Neuronal stem cell (in vitro differentiated cells): ENCODE measurements around the gene SPRN.

ENCODE experiments used
- DNase-seq: peaks from one replicate; pipeline ENCODE4 v3.0.0-alpha.2; 2013; ENCODE audit warnings: low spot score
- H2AFZ ChIP-seq: one replicate; pipeline ENCODE4 v1.6.1; 2013; ENCODE audit warnings: mild to moderate bottlenecking, low read length, inconsistent platforms
- H2AK5ac ChIP-seq: 2 replicates; pipeline ENCODE4 v1.6.1; 2013; ENCODE audit warnings: low read depth, mild to moderate bottlenecking, inconsistent platforms, low read length, moderate library complexity, mixed read lengths
- H2BK120ac ChIP-seq: 2 replicates; pipeline ENCODE4 v1.6.1; 2013; ENCODE audit warnings: low read depth, mild to moderate bottlenecking, inconsistent platforms, low read length, moderate library complexity, mixed read lengths
- H2BK12ac ChIP-seq: one replicate; pipeline ENCODE4 v1.6.1; 2013; ENCODE audit warnings: low read length, inconsistent platforms
- H2BK15ac ChIP-seq: 2 replicates; pipeline ENCODE4 v1.6.1; 2013; ENCODE audit warnings: mild to moderate bottlenecking, low read length, inconsistent platforms, mixed read lengths
- H2BK5ac ChIP-seq: one replicate; pipeline ENCODE4 v1.6.1; 2013; ENCODE audit warnings: inconsistent platforms, mild to moderate bottlenecking, low read length, moderate library complexity
- H3K14ac ChIP-seq: one replicate; pipeline ENCODE4 v1.6.1; 2013; ENCODE audit warnings: low read length, inconsistent platforms
- H3K18ac ChIP-seq: 2 replicates; pipeline ENCODE4 v1.6.1; 2013; ENCODE audit warnings: low read length, inconsistent platforms
- H3K23ac ChIP-seq: 2 replicates; pipeline ENCODE4 v1.6.1; 2013; ENCODE audit warnings: low read depth, mild to moderate bottlenecking, mixed read lengths, low read length, inconsistent platforms; ENCODE audit not compliant: poor library complexity
- H3K27ac ChIP-seq: replicated peaks from 3 replicates; pipeline ENCODE4 v1.5.1; 2013; ENCODE audit warnings: low read length, inconsistent platforms
- H3K27me3 ChIP-seq, 3 experiments: 2 replicates each; pipeline ENCODE4 v1.6.1; 2013; ENCODE audit warnings: low read length in 3 of 3, mild to moderate bottlenecking in 2 of 3, inconsistent platforms in 1 of 3, low read depth in 1 of 3, mixed read lengths in 1 of 3, moderate library complexity in 1 of 3; ENCODE audit not compliant: control insufficient read depth in 3 of 3, insufficient read depth in 3 of 3
- H3K36me3 ChIP-seq, 2 donors: replicated peaks in 1 of 2; 2 replicates each; pipeline ENCODE4 v1.6.1; 2013; ENCODE audit warnings: low read length in 2 of 2; ENCODE audit not compliant: control insufficient read depth in 2 of 2, insufficient read depth in 2 of 2
- H3K4ac ChIP-seq: 2 replicates; pipeline ENCODE4 v1.6.1; 2013; ENCODE audit warnings: inconsistent platforms, mild to moderate bottlenecking, low read length, moderate library complexity
- H3K4me1 ChIP-seq, 2 donors: 1 replicate in 1 of 2; 2 replicates in 1 of 2; pipeline ENCODE4 v1.6.1; 2013; ENCODE audit warnings: low read length in 2 of 2, low read depth in 1 of 2; ENCODE audit not compliant: control insufficient read depth in 2 of 2, insufficient read depth in 1 of 2
- H3K4me2 ChIP-seq: one replicate; pipeline ENCODE4 v1.6.1; 2013; ENCODE audit warnings: mild to moderate bottlenecking, low read length, inconsistent platforms; ENCODE audit not compliant: insufficient read depth, poor library complexity, severe bottlenecking
- H3K4me3 ChIP-seq, 2 donors: 2 replicates each; pipeline ENCODE4 v1.5.1; 2013; ENCODE audit warnings: low read length in 2 of 2, mild to moderate bottlenecking in 2 of 2, inconsistent platforms in 1 of 2, moderate library complexity in 1 of 2
- H3K79me1 ChIP-seq: one replicate; pipeline ENCODE4 v1.6.1; 2013; ENCODE audit warnings: low read depth, mild to moderate bottlenecking, inconsistent platforms, low read length, moderate library complexity
- H3K9ac ChIP-seq: one replicate; pipeline ENCODE4 v1.6.1; 2013; ENCODE audit warnings: mild to moderate bottlenecking, low read depth, low read length, inconsistent platforms; ENCODE audit not compliant: poor library complexity
- H3K9me3 ChIP-seq, 2 donors: replicated peaks in 1 of 2; 2 replicates each; pipeline versions ENCODE3 to v1.6.1; 2013; ENCODE audit warnings: low read length in 2 of 2, mild to moderate bottlenecking in 2 of 2, inconsistent platforms in 1 of 2, low read depth in 1 of 2, mixed read lengths in 1 of 2, moderate library complexity in 1 of 2; ENCODE audit not compliant: control insufficient read depth in 2 of 2, insufficient read depth in 1 of 2
- H4K8ac ChIP-seq: one replicate; pipeline ENCODE4 v1.6.1; 2013; ENCODE audit warnings: low read depth, mild to moderate bottlenecking, inconsistent platforms, low read length, moderate library complexity
- H4K91ac ChIP-seq: one replicate; pipeline ENCODE4 v1.6.1; 2013; ENCODE audit warnings: low read length, low read depth, mild to moderate bottlenecking, inconsistent platforms; ENCODE audit not compliant: poor library complexity
- WGBS, 2 donors: extraction: QIAGEN DNeasy Blood & Tissue Kit; methylation state at CpG; one replicate each; pipeline ENCODE4 v1.1.7; 2013; ENCODE audit warnings: missing lambda C conversion rate in 2 of 2, mixed read lengths in 1 of 2; ENCODE audit not compliant: insufficient read length in 2 of 2, insufficient replicate concordance in 1 of 2; ENCODE audit errors: extremely low coverage in 2 of 2; 5-methylcytosine and 5-hydroxymethylcytosine counted together

SPRN gene

DNA sequence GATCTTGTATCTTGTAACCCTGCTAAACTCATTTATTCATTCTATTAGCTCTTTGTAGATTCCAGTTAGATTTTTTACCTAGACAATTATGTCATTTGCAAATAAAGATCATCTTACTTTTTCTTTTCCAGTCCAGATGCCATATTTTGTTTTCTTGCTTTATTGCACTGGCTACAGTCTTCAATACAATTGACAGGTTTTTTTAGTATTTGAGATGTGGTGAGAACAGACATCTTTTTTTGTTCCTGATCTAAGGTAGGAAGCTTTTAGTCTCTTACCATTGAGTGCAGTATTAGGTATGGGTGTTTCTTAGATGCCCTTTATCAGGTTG, 12.1 kb downstream of the SPRN start:
- Histone ChIP-seq H3K4me3 (no peak overlapping the region), H3K4me1 (no peaks in the 10 kb centered on the region), H4K8ac (no peak overlapping the region)

DNA sequence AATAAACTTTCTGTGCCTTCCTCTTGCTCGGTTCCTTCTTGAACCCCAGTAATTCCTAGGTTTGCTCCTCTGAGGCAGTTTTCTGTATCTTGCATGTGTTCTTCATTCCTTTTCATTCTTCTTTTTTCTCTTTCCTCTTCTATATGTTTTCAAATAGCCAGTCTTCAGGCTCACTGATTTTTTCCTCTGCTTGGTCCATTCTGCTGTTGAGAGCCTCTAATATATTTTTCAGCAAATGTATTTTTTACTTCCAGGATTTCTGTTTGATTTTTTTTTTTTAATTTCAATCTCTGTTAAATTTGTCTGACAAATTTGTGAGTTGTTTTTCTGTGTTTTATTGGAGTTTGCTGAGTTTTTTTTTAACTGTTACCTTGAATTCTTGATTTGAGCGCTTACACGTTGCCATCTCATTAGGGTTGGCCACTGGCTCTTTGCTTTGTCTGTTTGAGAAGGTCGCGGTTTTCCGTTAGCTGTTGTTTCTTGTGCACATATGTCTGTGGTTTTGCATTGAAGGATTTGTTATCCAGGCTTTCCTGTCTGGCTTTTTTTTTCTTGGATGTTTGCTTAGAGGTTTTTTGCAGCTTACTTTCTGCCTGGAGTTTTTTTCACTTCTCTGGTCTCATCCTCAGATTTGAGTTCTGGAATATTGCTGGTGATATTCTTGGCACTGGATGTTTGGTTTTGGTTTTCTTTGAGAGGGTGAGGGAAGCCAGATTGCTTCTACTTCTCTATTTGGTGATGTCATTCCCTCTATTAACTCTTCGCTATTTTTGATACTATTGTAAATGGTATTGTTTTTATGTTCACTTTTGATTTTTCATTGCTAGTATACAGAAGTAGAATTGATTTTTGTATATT, 12.7 kb downstream of the SPRN start:
- Histone ChIP-seq H3K4me2 (no peak overlapping the region), H3K18ac (no peak overlapping the region), H3K23ac (no peak overlapping the region), H3K27ac (no peak overlapping the region), H3K4me3 (no peak overlapping the region), H3K27me3 (no peaks in the 10 kb centered on the region), H3K36me3 (peaks cover 18 to 82% of the 10 kb centered on the region in 2 donors), H4K91ac (no peak overlapping the region), H2AK5ac (no peak overlapping the region), H3K9ac (no peak overlapping the region), H2AFZ (no peak overlapping the region), H3K4ac (no peak overlapping the region), H3K14ac (no peak overlapping the region), H2BK15ac (no peak overlapping the region), H2BK12ac (no peak overlapping the region), H3K4me1 (no peaks in the 10 kb centered on the region), H2BK5ac (no peak overlapping the region), H2BK120ac (no peak overlapping the region), H4K8ac (no peak overlapping the region), H3K79me1 (no peaks in the 10 kb centered on the region), H3K9me3 (peaks cover 12 to 66% of the 10 kb centered on the region in 2 donors)
- DNase-seq, result no peak
- no CpG with 5 or more reads among the region's 7 CpGs for WGBS, 2 donors

More for the DNA sequence above, 12.1 kb downstream of the SPRN start:
- no peak overlapping the region for H2BK15ac ChIP-seq
- no peak overlapping the region for H2AK5ac ChIP-seq
- no peak overlapping the region for H3K14ac ChIP-seq
- peaks cover 18 to 76% of the 10 kb centered on the region in 2 donors for H3K36me3 ChIP-seq
- H3K18ac ChIP-seq, result no peak overlapping the region
- no peak for DNase-seq
- no peaks in the 10 kb centered on the region for H3K79me1 ChIP-seq
- H2BK5ac ChIP-seq, result no peak overlapping the region
- H3K9me3 ChIP-seq, result peaks cover 12 to 63% of the 10 kb centered on the region in 2 donors
- H2BK12ac ChIP-seq, result no peak overlapping the region
- no peak overlapping the region for H2AFZ ChIP-seq
- H4K91ac ChIP-seq, result no peak overlapping the region
- H3K27me3 ChIP-seq, result no peaks in the 10 kb centered on the region
- H3K27ac ChIP-seq, result no peak overlapping the region
- no peak overlapping the region for H3K4me2 ChIP-seq
- H3K9ac ChIP-seq, result no peak overlapping the region
- no peak overlapping the region for H2BK120ac ChIP-seq
- no peak overlapping the region for H3K4ac ChIP-seq
- H3K23ac ChIP-seq, result no peak overlapping the region

DNA sequence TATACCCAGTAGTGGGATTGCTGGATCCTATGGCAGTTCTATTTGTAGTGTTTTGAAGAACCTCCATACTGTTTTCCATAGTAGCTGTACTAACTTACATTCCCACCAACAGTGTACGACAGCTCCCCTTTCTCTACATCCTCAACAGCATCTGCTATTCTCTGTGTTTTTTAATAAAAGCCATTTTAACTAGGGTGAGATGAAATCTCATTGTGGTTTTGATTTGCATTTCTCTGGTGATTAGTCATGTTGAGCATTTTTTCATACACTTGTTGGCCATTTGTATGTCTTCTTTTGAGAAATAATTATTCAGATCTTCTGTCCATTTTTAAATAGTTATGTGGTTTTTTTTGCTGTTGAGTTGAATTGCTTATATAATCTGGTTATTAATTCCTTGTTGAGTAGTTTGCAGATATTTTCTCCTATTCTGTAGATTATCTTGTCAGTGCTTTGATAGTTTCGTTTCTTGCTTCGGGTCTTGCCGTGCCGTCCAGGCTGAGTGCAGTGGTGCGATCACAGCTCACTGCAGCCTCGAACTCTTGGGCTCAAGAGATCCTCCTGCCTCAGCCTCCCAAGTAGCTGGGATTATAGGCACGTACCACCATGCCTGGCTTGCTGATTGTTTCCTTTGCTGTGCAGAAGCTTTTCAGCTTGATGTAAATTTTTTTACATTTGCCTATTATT, 18.4 kb downstream of the SPRN start:
- Histone ChIP-seq H2BK5ac (no peak overlapping the region), H4K8ac (no peak overlapping the region), H3K9me3 (peaks cover 2 to 36% of the 10 kb centered on the region in 2 donors), H2BK12ac (no peak overlapping the region), H2BK120ac (no peak overlapping the region), H3K79me1 (peaks cover 10% of the 10 kb centered on the region), H2BK15ac (no peak overlapping the region), H3K36me3 (peaks cover 26 to 97% of the 10 kb centered on the region in 2 donors), H4K91ac (no peak overlapping the region), H2AK5ac (no peak overlapping the region), H3K4ac (no peak overlapping the region), H3K4me3 (no peak overlapping the region), H3K4me1 (no peaks in the 10 kb centered on the region), H3K4me2 (no peak overlapping the region), H2AFZ (no peak overlapping the region), H3K23ac (no peak overlapping the region), H3K27me3 (peaks cover 0 to 2% (median 0%) of the 10 kb centered on the region in 3 experiments), H3K18ac (no peak overlapping the region), H3K14ac (no peak overlapping the region), H3K27ac (no peak overlapping the region), H3K9ac (no peak overlapping the region)
- no CpG with 5 or more reads among the region's 8 CpGs for WGBS, 2 donors
- no peak for DNase-seq

DNA sequence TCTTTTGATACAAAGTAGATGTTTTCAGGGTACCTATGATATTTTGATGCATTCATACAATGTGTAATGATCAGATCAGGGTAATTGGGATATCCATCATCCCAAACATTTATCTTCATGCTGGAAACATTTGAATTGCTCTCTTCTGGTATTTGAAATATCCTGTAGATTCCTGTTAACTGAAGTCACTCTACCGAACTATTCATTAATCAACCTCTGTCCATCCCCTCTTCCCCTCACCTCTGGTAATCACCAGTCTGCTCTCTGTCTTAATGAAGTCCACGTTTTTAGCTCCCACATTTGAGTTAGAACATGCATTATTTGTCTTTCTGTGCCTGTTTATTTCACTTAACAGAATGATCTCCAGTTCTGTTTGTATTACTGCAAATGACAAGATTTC, 19.2 kb downstream of the SPRN start:
- H3K4me2 ChIP-seq, result no peak overlapping the region
- H4K8ac ChIP-seq, result no peak overlapping the region
- H2AFZ ChIP-seq, result no peak overlapping the region
- H4K91ac ChIP-seq, result no peak overlapping the region
- no CpG with 5 or more reads among the region's 2 CpGs for WGBS, 2 donors
- no peak overlapping the region for H3K14ac ChIP-seq
- no peak overlapping the region for H2BK15ac ChIP-seq
- no peak overlapping the region for H3K4me3 ChIP-seq
- peaks cover 10% of the 10 kb centered on the region for H3K79me1 ChIP-seq
- H3K23ac ChIP-seq, result no peak overlapping the region
- no peaks in the 10 kb centered on the region for H3K4me1 ChIP-seq
- peaks cover 2 to 29% of the 10 kb centered on the region in 2 donors for H3K9me3 ChIP-seq
- H3K27ac ChIP-seq, result no peak overlapping the region
- no peak overlapping the region for H2BK5ac ChIP-seq
- no peak for DNase-seq
- peaks cover 28 to 97% of the 10 kb centered on the region in 2 donors for H3K36me3 ChIP-seq
- H3K18ac ChIP-seq, result no peak overlapping the region
- no peak overlapping the region for H3K4ac ChIP-seq
- H2BK120ac ChIP-seq, result no peak overlapping the region
- no peak overlapping the region for H3K9ac ChIP-seq
- H3K27me3 ChIP-seq, result peaks cover 0 to 2% (median 0%) of the 10 kb centered on the region in 3 experiments
- no peak overlapping the region for H2BK12ac ChIP-seq
- no peak overlapping the region for H2AK5ac ChIP-seq
